K562 (cell line): ENCODE results near the gene TMEM192. TPM values are rescaled to one million over a fixed set of nuclear protein-coding genes. Genes with fewer than 3 reads are reported as not detected.
A peak's percentile ranks its signal among the peaks of the same experiment; 100 is the strongest.

ENCODE experiments used
- ATAC-seq: fragments of 200-7000 bp; cut with Tn5 transposase; 3 replicates; pipeline ENCODE4 v1.9.1; 2020; ENCODE audit warnings: moderate library complexity
- Bru-seq: library from RNA; stranded (reverse); fragments of 400-500 nt; gene quantifications from one replicate; lab custom pipeline; 2021; lab: Mats Ljungman, UMichigan
- BruChase-seq, 2 experiments: library from RNA; stranded (reverse); fragments of 400-500 nt; gene quantifications; one replicate each; lab custom pipeline; 2021; lab: Mats Ljungman, UMichigan
- BruUV-seq: library from RNA; stranded (reverse); fragments of 400-500 nt; replicated peaks from 2 replicates; lab custom pipeline; 2021; lab: Mats Ljungman, UMichigan
- CTCF ChIA-PET: fragments of 300-600 bp; formaldehyde crosslinking; extraction: SDS; loops from one replicate; lab custom pipeline; 2021; ENCODE audit warnings: low intra/inter-chr PET ratio; lab: Yijun Ruan, JAX
- POLR2A ChIA-PET: fragments of 300-600, 350-650 bp; sonication (Branson Sonifier 250); formaldehyde crosslinking; extraction: SDS; loops from one replicate; lab custom pipeline; 2021; ENCODE audit warnings: antibody characterized with exemption, inconsistent platforms; lab: Yijun Ruan, JAX
- DNase-seq, 4 experiments: peaks; one replicate each; pipeline versions ENCODE4 v3.0.0 to v3.0.0-alpha.2; 2011 to 2018; ENCODE audit warnings: low spot score in 3 of 4, mixed read lengths in 3 of 4; ENCODE audit errors: extremely low read depth in 1 of 4
- FAIRE-seq: peaks from 2 replicates; lab custom pipeline; 2011; peaks lifted over from hg19 to GRCh38; lab: Jason Lieb, UNC
- H2AFZ ChIP-seq: 2 replicates; pipeline ENCODE4 v1.6.0; 2011; ENCODE audit warnings: low read depth, low read length, control low read depth, inconsistent platforms
- H3K27ac ChIP-seq: fragments of 200-600 bp; 3 replicates; pipeline ENCODE4 v1.8.0; 2011; ENCODE audit warnings: low read depth, mild to moderate bottlenecking, control low read depth, inconsistent platforms, low read length, moderate library complexity, mixed read lengths; ENCODE audit errors: extremely low read depth
- H3K27me3 ChIP-seq, 2 experiments: fragments of 300-600 bp in 1 of 2; 2 replicates in 1 of 2; 3 replicates in 1 of 2; pipeline versions ENCODE4 v1.6.0 to v1.8.0; 2011; ENCODE audit warnings: inconsistent platforms in 2 of 2, low read length in 2 of 2, mild to moderate bottlenecking in 1 of 2, mixed read lengths in 1 of 2, moderate library complexity in 1 of 2; ENCODE audit not compliant: control insufficient read depth in 2 of 2, insufficient read depth in 2 of 2
- H3K36me3 ChIP-seq: fragments of 300-600 bp; 3 replicates; pipeline ENCODE4 v1.8.0; 2011; ENCODE audit warnings: mild to moderate bottlenecking, low read length, inconsistent platforms; ENCODE audit not compliant: control insufficient read depth, insufficient read depth
- H3K4me1 ChIP-seq, 2 experiments: fragments of 200-600 bp in 1 of 2; replicated peaks in 1 of 2; 2 replicates in 1 of 2; 3 replicates in 1 of 2; pipeline versions ENCODE4 v1.5.1 to v1.8.0; 2011; ENCODE audit warnings: inconsistent platforms in 2 of 2, low read length in 2 of 2, mild to moderate bottlenecking in 1 of 2, mixed read lengths in 1 of 2, moderate library complexity in 1 of 2; ENCODE audit not compliant: control insufficient read depth in 2 of 2, insufficient read depth in 2 of 2
- H3K4me2 ChIP-seq: 2 replicates; pipeline ENCODE4 v1.6.1; 2011; ENCODE audit warnings: low read length, control low read depth, inconsistent platforms, mixed read lengths; ENCODE audit not compliant: insufficient read depth
- H3K4me3 ChIP-seq: fragments of 200-600 bp; sonication (generic), shearing (Covaris generic); 2 replicates; pipeline ENCODE4 v1.5.1; 2016; ENCODE audit warnings: control low read depth, inconsistent platforms
- H3K79me2 ChIP-seq: fragments of 200-600 bp; 3 replicates; pipeline ENCODE4 v1.8.0; 2011; ENCODE audit warnings: low read length, inconsistent platforms; ENCODE audit not compliant: control insufficient read depth, insufficient read depth
- H3K9ac ChIP-seq, 2 experiments: 2 replicates each; pipeline versions ENCODE4 v1.6.0 to v1.6.1; 2011; ENCODE audit warnings: low read depth in 2 of 2, low read length in 2 of 2, control low read depth in 1 of 2, inconsistent platforms in 1 of 2, mild to moderate bottlenecking in 1 of 2, mixed read lengths in 1 of 2; ENCODE audit not compliant: insufficient read depth in 1 of 2
- H3K9me1 ChIP-seq: one replicate; pipeline ENCODE4 v1.6.0; 2011; ENCODE audit warnings: inconsistent platforms, mild to moderate bottlenecking, low read length, moderate library complexity; ENCODE audit not compliant: control insufficient read depth, insufficient read depth
- H3K9me3 ChIP-seq: replicated peaks from 2 replicates; pipeline ENCODE4 v1.5.1; 2011; ENCODE audit warnings: low read depth, low read length, inconsistent platforms; ENCODE audit not compliant: control insufficient read depth, insufficient read depth
- H4K20me1 ChIP-seq: replicated peaks from 2 replicates; pipeline ENCODE4 v1.6.1; 2011; ENCODE audit warnings: low read length, inconsistent platforms, mixed read lengths; ENCODE audit not compliant: control insufficient read depth, insufficient read depth
- CBFA2T3 ChIP-seq: fragments of 450-650 bp; IDR thresholded peaks from 2 replicates; pipeline ENCODE4 v1.6.1; 2017
- IFI16 ChIP-seq: fragments of 250-450 bp; sonication (Bioruptor Pico); IDR thresholded peaks from 2 replicates; pipeline ENCODE4 v2.1.2; 2022; ENCODE audit warnings: mild to moderate bottlenecking, inconsistent platforms
- POLR3A ChIP-seq: IDR thresholded peaks from 2 replicates; pipeline ENCODE4 v1.6.1; 2011; ENCODE audit warnings: borderline replicate concordance, mild to moderate bottlenecking, moderate library complexity; ENCODE audit not compliant: insufficient read length, insufficient read depth; ENCODE audit errors: extremely low read depth
- SUPT5H ChIP-seq: fragments of 450-650 bp; IDR thresholded peaks from 2 replicates; pipeline ENCODE4 v1.6.1; 2016
- ZNF143 ChIP-seq: sonication (generic); formaldehyde crosslinking; IDR thresholded peaks from 2 replicates; pipeline ENCODE4 v1.9.0; 2022; ENCODE audit warnings: mild to moderate bottlenecking, missing genetic modification reagents
- ZNF41 ChIP-seq: fragments of 250-450 bp; sonication (Bioruptor Pico); conservative IDR thresholded peaks from 2 replicates; pipeline ENCODE4 v1.4.0; 2020; ENCODE audit warnings: mild to moderate bottlenecking
- ZNF57 ChIP-seq: fragments of 450-650 bp; formaldehyde crosslinking; IDR thresholded peaks from 2 replicates; pipeline ENCODE4 v1.4.0; 2020; ENCODE audit warnings: mild to moderate bottlenecking, moderate library complexity
- WGBS: fragments of 100-300 bp; shearing (Covaris generic); methylation state at CpG from one replicate; pipeline ENCODE4 v1.1.6; 2016; ENCODE audit warnings: low coverage, mixed read lengths; ENCODE audit not compliant: insufficient coverage; ENCODE audit errors: missing lambda C conversion rate; 5-methylcytosine and 5-hydroxymethylcytosine counted together
- in situ Hi-C: fragments of 300-500 bp; cut with MboI; formaldehyde crosslinking; loops from 4 replicates; pipeline ENCODE4 v1.15.0; 2018; ENCODE audit warnings: inconsistent platforms, mixed read lengths
- intact Hi-C: fragments of 100-400 bp; cut with micrococcal nuclease; formaldehyde crosslinking; loops from 2 replicates; pipeline ENCODE4 v1.14.2; 2022
- long read RNA-seq, 3 experiments: library from polyadenylated mRNA in 2 of 3; library from RNA in 1 of 3; unstranded in 2 of 3; stranded (forward) in 1 of 3; transcript quantifications; one replicate each; pipeline ENCODE4 v2.0.0, GENCODE V29; 2019 to 2022
- polyA minus RNA-seq, 3 experiments: library from RNA; depleted of rRNA, polyadenylated mRNA; stranded (reverse); fragments of >200 nt; gene quantifications; 2 replicates each; pipeline ENCODE4 v1.2.3, GENCODE V29; 2011
- polyA plus RNA-seq, 8 experiments: library from polyadenylated mRNA; depleted of rRNA in 4 of 8; stranded (reverse) in 5 of 8; unstranded in 3 of 8; fragments of >200 nt; fragmentation: Nextera tagmentation in 2 of 8; fragmentation: Illumina TruSeq in 1 of 8; extraction: Ambion mirVana in 2 of 8; extraction: Trizol in 1 of 8; gene quantifications; 2 replicates each; pipeline versions ENCODE4 v1.2.1 to v1.2.3, GENCODE V29; 2011 to 2014; ENCODE audit warnings: inconsistent platforms in 1 of 8, missing spikeins in 1 of 8
- total RNA-seq, 7 experiments: library from RNA; depleted of rRNA in 6 of 7; stranded (reverse); fragments of >200 nt in 6 of 7; fragmentation: Illumina TruSeq in 2 of 7; extraction: Trizol in 2 of 7; gene quantifications; 2 replicates each; pipeline versions ENCODE4 v1.2.1 to v1.2.3, GENCODE V29; 2011 to 2021; ENCODE audit warnings: low replicate concordance in 1 of 7
- TF ChIP-seq, protein P1 (sequence below): fragments of 250-450 bp; sonication (Bioruptor Pico); IDR thresholded peaks from 2 replicates; pipeline ENCODE4 v1.9.0; 2021; ENCODE audit warnings: mild to moderate bottlenecking, inconsistent platforms
- TF ChIP-seq, protein P2 (sequence below), 3 experiments: fragments of 200-800 bp in 1 of 3; fragments of 250-450 bp in 1 of 3; fragments of 450-650 bp in 1 of 3; sonication (Bioruptor Pico) in 1 of 3; sonication (Bioruptor generic) in 1 of 3; formaldehyde crosslinking in 1 of 3; IDR thresholded peaks; 2 replicates each; pipeline versions ENCODE4 v1.6.1 to v1.8.0; 2016 to 2022; ENCODE audit warnings: mild to moderate bottlenecking in 2 of 3, missing genetic modification characterization in 2 of 3, missing compliant biosample characterization in 1 of 3, moderate library complexity in 1 of 3

The TMEM192 gene
- 16.3 and 18.3 TPM in 2 replicates for total RNA-seq (2011; cell fraction: chromatin; rRNA removed; ENCODE audit: low replicate concordance)
- total RNA-seq (2011; cell fraction: nucleolus; rRNA removed), result 10.3 and 11.7 TPM in 2 replicates
- 20.1 and 20.8 TPM in 2 replicates for total RNA-seq (2011; cell fraction: nucleoplasm; rRNA removed)
- total RNA-seq (2014; rRNA removed) (7.9 and 13.7 TPM in 2 replicates), total RNA-seq (2014; rRNA removed; fragmentation: Illumina TruSeq; extraction: Trizol) (19.5 and 19.9 TPM in 2 replicates), total RNA-seq (2015; rRNA removed; fragmentation: Illumina TruSeq; extraction: Trizol) (20.0 and 20.6 TPM in 2 replicates), total RNA-seq (2021) (13.2 and 15.2 TPM in 2 replicates), polyA plus RNA-seq (2011; rRNA removed) (20.8 and 28.5 TPM in 2 replicates), polyA plus RNA-seq (2014; fragmentation: Illumina TruSeq; extraction: Trizol) (24.1 and 25.5 TPM in 2 replicates), polyA plus RNA-seq (2014; fragmentation: Nextera tagmentation; extraction: Ambion mirVana) (1 to 10 TPM; 4.4 to 4.5 TPM), polyA plus RNA-seq (2014; rRNA removed) (13.3 TPM in 2 replicates), polyA minus RNA-seq (2011; rRNA and poly(A)+ RNA removed) (22.1 and 23.0 TPM in 2 replicates), Bru-seq, nascent RNA (percentile 53 among the genes with signal in this experiment), BruChase-seq, experiment 1, labeled RNA remaining after a 2-hour chase (percentile 50 among the genes with signal in this experiment), BruChase-seq, experiment 2, labeled RNA remaining after a 6-hour chase (percentile 52 among the genes with signal in this experiment)
- 14.1 and 18.6 TPM in 2 replicates for polyA plus RNA-seq (2011; cell fraction: cytosol; rRNA removed)
- polyA plus RNA-seq (2011; cell fraction: nucleus; rRNA removed), result 4.6 and 4.7 TPM in 2 replicates
- 12.0 and 14.0 TPM in 2 replicates for polyA plus RNA-seq (2012)
- 5.8 and 10.6 TPM in 2 replicates for polyA minus RNA-seq (2011; cell fraction: cytosol; rRNA and poly(A)+ RNA removed)
- polyA minus RNA-seq (2011; cell fraction: nucleus; rRNA and poly(A)+ RNA removed), result 1.3 and 2.2 TPM in 2 replicates
- long read RNA-seq, experiment 1, full-length matches to known transcripts, result 20 of 73 reads
- long read RNA-seq, experiment 1, partial matches to known transcripts, result 21 of 73 reads
- long read RNA-seq, experiment 1, other reads (novel, unspliced or antisense), result 32 of 73 reads
- long read RNA-seq, experiment 2, full-length matches to known transcripts, result 3 of 10 reads
- long read RNA-seq, experiment 2, partial matches to known transcripts, result 4 of 10 reads
- long read RNA-seq, experiment 2, other reads (novel, unspliced or antisense), result 3 of 10 reads
- long read RNA-seq, experiment 3, full-length matches to known transcripts, result 8 of 13 reads
- long read RNA-seq, experiment 3, partial matches to known transcripts, result 0 of 13 reads
- long read RNA-seq, experiment 3, other reads (novel, unspliced or antisense), result 5 of 13 reads

DNA sequence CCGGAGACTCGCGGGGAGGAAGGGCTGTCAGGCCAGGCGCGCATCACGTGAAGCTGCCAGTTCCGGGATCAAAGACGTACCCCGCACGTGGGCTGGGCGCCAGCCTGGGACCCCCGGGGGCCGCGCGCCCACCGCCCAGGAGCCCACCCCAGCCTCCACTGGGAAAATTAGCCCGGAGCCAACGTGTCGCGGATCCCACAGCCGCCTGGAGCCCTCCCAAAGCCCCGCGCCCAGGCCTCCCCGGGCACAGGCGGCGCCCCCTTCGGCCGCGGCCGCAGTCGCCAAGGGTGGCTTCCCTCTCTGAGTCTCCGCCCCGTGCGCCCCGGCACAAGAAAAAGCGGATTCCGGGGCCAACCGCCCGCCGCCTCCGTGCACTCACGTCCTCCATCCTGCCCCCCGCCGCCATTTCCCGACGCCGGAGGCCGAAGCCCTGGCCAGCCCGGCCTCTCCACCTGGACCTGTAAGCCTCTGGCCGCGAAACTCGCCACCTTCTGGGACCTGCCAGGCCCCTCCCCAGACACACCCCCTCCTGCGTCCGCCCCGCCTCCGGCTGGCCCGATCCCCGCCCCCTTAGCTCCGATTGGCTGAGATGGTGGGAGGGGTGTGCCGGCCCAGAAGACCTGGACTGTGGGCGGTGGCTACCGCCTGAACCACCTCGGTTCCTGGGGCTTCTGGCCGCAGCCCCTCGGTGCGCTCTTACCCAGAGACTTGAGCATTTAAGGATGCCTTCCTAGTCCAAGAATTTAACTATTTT lies at the start of gene TMEM192:
Gene TMEM192 (minus strand): TSS at position 493 of the 754 bp plus-strand sequence. CDS start 87 bp downstream, at position 406.
- H3K4me1 ChIP-seq, result peaks cover 0 to 4% of the 10 kb centered on the region in 2 experiments; a peak in 2 of 5 replicates
- BruUV-seq, result no TSS peak
- H3K4me3 ChIP-seq, result peak within 1 kb of the TSS; percentile 90
- ChIA-PET POLR2A (interaction anchor here (0.6 to 1.4 kb wide), 6 partner anchors 36 to 366 kb away, joined by 3 to 5 read pairs (median 3); no protein-coding TSS in a partner anchor), CTCF (interaction anchor here (0.9 kb wide), 2 partner anchors 351 to 361 kb away, joined by 3 read pairs; no protein-coding TSS in a partner anchor)
- peak within 1 kb of the TSS; percentile 73 to 99 for H3K9ac ChIP-seq
- H3K79me2 ChIP-seq, result peaks cover 15% of the 10 kb centered on the region
- FAIRE-seq, result no peak
- H3K36me3 ChIP-seq, result peaks cover 11% of the 10 kb centered on the region; the same call in 2 of the 3 replicates
- H3K27me3 ChIP-seq, result peaks cover 3% of the 10 kb centered on the region in 2 experiments; a peak in 3 of 5 replicates
- H3K27ac ChIP-seq, result peak within 1 kb of the TSS; percentile 71
- peak; percentile 99 for ATAC-seq
- under 1% methylated on average over 40 of the region's 66 CpGs for WGBS
- no peaks in the 10 kb centered on the region for H3K9me1 ChIP-seq
- H3K9me3 ChIP-seq, result no peaks in the 10 kb centered on the region
- peak within 1 kb of the TSS; percentile 95 for H2AFZ ChIP-seq
- intact Hi-C loops (no loop called here), in situ Hi-C loops (no loop called here)
- H4K20me1 ChIP-seq, result no peaks in the 10 kb centered on the region
- peak; percentile 92 to 98 (median 97) for DNase-seq
- H3K4me2 ChIP-seq, result peak within 1 kb of the TSS; percentile 81
- peak; percentile 85 for TF ChIP-seq SUPT5H
- TF ChIP-seq CBFA2T3, result no peak
- no peak for TF ChIP-seq ZNF41 (CRISPR knock-in tag)
- no peak for TF ChIP-seq POLR3A
- TF ChIP-seq, protein P1, sequence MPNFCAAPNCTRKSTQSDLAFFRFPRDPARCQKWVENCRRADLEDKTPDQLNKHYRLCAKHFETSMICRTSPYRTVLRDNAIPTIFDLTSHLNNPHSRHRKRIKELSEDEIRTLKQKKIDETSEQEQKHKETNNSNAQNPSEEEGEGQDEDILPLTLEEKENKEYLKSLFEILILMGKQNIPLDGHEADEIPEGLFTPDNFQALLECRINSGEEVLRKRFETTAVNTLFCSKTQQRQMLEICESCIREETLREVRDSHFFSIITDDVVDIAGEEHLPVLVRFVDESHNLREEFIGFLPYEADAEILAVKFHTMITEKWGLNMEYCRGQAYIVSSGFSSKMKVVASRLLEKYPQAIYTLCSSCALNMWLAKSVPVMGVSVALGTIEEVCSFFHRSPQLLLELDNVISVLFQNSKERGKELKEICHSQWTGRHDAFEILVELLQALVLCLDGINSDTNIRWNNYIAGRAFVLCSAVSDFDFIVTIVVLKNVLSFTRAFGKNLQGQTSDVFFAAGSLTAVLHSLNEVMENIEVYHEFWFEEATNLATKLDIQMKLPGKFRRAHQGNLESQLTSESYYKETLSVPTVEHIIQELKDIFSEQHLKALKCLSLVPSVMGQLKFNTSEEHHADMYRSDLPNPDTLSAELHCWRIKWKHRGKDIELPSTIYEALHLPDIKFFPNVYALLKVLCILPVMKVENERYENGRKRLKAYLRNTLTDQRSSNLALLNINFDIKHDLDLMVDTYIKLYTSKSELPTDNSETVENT (CRISPR knock-in tag), result no peak
- no peak for TF ChIP-seq IFI16
- TF ChIP-seq ZNF57 (CRISPR knock-in tag), result no peak
- TF ChIP-seq, protein P2, sequence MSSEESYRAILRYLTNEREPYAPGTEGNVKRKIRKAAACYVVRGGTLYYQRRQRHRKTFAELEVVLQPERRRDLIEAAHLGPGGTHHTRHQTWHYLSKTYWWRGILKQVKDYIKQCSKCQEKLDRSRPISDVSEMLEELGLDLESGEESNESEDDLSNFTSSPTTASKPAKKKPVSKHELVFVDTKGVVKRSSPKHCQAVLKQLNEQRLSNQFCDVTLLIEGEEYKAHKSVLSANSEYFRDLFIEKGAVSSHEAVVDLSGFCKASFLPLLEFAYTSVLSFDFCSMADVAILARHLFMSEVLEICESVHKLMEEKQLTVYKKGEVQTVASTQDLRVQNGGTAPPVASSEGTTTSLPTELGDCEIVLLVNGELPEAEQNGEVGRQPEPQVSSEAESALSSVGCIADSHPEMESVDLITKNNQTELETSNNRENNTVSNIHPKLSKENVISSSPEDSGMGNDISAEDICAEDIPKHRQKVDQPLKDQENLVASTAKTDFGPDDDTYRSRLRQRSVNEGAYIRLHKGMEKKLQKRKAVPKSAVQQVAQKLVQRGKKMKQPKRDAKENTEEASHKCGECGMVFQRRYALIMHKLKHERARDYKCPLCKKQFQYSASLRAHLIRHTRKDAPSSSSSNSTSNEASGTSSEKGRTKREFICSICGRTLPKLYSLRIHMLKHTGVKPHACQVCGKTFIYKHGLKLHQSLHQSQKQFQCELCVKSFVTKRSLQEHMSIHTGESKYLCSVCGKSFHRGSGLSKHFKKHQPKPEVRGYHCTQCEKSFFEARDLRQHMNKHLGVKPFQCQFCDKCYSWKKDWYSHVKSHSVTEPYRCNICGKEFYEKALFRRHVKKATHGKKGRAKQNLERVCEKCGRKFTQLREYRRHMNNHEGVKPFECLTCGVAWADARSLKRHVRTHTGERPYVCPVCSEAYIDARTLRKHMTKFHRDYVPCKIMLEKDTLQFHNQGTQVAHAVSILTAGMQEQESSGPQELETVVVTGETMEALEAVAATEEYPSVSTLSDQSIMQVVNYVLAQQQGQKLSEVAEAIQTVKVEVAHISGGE (CRISPR knock-in tag; IDR thresholded peaks at IDR 0.05), result peak; percentile 76 to 96 (median 82); a peak in 4 of 6 replicates
- TF ChIP-seq ZNF143 (CRISPR knock-in tag), result no peak
